ENCODE measurements around the gene LARGE2.

DNA sequence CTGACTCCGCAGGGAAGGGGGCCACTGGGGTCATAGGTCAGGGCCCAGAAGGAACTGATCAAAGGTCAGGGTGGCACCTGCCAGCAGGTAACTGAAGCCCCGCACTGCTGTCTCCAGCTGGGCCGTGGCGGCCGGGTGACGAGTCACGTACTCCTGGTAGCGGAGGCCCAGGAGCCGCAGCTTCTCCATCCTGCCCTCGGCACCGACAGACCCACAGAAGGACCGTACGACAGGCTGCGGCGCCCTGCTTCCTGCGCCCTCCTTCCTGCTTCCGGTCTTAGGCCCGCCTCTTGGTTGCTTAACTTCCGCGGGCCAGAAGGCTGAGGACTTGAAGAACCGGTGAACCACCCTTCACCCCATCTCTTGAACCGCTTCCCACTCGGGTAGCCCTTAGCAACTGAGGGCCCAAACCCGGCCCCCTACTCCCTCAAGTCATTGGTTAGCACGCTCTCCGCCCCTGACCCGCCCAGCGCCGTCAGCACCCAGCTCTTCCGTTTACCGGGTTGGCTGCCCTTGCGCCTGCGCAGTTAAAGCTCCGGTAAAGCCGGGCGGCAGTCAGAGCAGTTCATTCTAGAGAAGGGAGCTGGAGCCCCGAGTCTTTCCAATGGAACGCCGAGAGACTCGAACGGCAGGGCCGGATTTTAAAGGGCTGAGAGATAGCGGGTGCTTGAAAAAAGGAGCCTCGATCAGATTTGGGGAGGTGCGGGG, 4.7 kb upstream of the LARGE2 start, which contains the start of gene PEX16:
- TF ChIP-seq CTCF (conservative IDR thresholded peaks at IDR 0.05; ENCODE audit: low read depth, low read length) (no peak), EZH2 (IDR thresholded peaks at IDR 0.05; ENCODE audit: low read length, unreplicated experiment) (no peak)
